Activated CD8-positive, alpha-beta memory T cell treated with anti-CD3 and anti-CD28 coated beads, Interleukin-2, amount 50 U/mL, for 1 hour (primary cell): ENCODE data around the gene NUP37.
"Not testable (repeated sequence)": the region's sequence is repeated elsewhere in the genome, so short reads cannot be mapped to it uniquely, and the experiment has no call there.

Source experiments
- DNase-seq: peaks from one replicate; pipeline ENCODE4 v3.0.0-alpha.2; 2020; ENCODE audit errors: extremely low read depth

NUP37 gene, protein sequence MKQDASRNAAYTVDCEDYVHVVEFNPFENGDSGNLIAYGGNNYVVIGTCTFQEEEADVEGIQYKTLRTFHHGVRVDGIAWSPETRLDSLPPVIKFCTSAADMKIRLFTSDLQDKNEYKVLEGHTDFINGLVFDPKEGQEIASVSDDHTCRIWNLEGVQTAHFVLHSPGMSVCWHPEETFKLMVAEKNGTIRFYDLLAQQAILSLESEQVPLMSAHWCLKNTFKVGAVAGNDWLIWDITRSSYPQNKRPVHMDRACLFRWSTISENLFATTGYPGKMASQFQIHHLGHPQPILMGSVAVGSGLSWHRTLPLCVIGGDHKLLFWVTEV

DNA sequence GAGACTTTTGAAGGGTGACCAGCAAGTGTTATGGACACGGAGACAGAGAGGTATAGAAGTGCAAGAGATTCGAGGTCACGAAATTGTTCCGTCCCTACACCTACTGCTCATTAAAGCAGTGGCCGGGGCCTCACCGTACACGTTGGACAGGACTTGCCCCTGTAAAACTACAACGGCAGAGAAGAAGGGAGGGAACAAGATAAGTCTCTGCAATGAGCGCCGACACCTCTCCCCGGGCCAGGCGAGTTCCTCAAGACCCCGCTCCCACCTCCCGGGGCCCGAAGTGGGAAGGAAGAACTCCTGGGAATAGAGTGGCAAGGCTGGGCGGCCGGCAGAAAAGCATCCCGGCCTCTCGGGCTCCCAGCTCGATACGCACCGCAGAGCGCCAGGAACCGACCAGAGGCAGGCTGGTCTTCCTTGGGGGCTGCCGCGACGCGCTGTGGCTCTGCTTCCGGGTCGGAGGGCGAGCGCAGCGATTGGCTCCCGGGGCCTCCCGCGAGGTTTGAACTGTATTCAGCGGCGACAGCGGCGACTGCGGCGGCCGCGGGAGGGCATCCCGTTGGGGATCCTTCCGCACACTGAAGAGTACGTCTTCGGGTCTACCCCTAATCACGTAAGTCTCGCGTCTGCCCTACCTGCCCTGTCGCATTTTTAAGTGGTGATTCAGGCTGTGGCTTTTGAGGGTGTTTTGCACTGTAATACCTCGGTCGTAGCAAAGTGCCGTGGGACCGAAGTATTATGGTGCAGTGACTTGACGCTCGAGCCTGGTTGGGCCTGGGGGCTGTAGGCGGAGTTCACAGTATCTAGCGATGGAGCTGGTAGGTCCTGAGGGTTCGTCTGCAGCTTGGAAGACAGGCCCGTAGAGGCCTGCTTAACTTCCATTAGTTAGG is at the start of gene NUP37, which contains the start of gene PARPBP:
Gene NUP37 (minus strand): TSS at position 441 of the 890 bp plus-strand sequence. CDS start 1,596 bp downstream, outside the sequence.
Gene PARPBP (plus strand): TSS at position 510 of the 890 bp plus-strand sequence. CDS start 3,706 bp downstream, outside the sequence.
- peak; percentile 66 for DNase-seq

DNA sequence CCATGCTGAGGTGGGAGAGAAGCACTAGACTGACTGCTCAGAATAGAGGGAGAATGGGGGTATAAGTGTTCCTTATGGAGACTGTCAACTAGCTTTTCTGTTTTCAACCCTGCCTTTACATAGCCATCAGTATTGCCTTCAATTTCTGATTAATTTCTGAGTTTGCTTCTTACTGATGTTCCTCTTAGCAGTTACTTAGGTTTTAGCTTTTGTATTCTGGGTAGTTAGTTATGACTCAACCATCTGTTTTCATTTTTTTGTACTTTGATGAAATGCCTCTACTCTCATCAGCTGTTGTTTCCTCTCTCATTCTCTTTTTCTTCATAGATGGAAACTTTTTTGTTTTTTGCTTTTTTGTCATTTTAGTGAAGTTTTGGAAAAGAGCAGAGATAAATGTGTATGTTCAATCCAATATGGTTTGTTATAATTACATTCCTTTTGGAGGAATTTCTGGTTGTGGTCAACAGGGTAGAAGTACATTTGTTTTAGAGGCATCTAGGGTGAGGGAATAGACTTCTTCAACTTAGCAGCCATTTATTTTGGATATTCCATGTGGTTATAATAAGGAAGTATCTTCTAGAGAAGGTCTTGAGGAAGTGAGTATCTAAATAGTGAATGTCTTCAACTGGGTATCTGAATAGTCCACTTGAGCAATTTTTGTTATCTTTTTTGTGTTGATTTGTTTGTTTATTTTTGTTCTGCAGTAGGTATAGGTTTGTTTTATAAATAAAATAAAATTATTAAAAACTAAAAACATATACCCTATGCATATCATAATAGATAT is 48.1 kb upstream of the NUP37 start:
- DNase-seq: no peak

DNA sequence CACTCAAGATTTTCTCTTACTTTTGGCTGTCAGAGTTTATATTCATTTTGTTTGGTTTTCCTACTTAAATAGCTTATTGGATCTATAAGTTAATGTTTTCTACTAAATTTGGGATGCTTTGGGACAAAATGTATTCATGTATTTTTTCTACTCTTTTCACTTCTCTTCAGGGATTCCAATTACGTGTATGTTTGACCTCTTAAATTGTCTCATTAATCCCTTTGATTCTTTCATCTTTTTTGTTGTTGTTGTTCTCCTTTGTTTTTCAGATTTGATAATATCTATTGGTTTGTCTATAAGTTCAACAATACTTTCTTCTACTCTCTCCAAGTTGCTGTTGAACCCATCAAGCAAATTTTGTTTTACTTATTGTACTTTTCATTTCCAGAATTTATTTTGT is 43.5 kb upstream of the NUP37 start:
- no peak for DNase-seq

DNA sequence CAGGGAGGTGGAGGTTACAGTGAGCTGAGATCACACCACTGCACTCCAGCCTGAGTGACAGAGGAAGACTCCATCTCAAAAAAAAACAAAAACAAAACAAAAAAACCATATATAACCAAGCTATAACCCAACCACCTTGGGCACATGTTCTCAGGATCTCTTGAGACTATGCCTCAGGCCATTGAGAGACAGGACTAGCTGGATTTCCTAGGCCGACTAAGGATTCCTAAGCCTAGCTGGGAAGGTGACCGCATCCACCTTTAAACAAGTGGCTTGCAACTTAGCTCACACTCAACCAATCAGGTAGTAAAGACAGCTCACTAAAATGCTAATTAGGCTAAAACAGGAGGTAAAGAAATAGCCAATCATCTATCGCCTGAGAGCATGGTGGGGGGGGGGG is 35.3 kb upstream of the NUP37 start:
- not testable (repeated sequence) for DNase-seq

DNA sequence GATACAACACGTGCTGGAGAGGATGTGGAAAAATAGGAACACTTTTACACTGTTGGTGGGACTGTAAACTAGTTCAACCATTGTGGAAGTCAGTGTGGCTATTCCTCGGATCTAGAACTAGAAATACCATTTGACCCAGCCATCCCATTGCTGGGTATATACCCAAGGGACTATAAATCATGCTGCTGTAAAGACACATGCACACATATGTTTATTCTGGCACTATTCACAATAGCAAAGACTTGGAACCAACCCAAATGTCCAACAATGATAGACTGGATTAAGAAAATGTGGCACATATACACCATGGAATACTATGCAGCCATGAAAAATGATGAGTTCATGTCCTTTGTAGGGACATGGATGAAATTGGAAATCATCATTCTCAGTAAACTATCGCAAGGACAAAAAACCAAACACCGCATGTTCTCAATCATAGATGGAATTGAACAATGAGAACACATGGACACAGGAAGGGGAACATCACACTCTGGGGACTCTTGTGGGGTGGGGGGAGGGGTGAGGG is 27.2 kb upstream of the NUP37 start:
- DNase-seq: not testable (repeated sequence)

DNA sequence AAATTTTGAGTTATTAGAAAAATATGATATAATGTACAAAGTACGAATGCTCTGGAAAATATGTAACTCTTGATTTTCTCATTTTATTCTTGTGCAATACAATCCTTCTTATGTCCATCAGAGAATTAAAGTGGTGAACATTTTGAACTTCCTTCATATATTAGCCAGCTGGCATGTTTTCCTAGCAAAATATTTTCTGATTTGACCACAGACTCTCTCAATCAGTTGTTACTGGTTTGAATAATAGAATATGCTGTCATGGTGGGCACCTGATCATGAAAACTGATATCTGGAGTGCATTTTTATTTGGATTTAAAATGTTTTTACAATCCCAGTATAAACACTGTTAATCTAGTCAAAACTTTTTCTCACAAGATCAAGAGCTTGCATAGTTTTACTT is 24.3 kb upstream of the NUP37 start:
- DNase-seq: no peak

DNA sequence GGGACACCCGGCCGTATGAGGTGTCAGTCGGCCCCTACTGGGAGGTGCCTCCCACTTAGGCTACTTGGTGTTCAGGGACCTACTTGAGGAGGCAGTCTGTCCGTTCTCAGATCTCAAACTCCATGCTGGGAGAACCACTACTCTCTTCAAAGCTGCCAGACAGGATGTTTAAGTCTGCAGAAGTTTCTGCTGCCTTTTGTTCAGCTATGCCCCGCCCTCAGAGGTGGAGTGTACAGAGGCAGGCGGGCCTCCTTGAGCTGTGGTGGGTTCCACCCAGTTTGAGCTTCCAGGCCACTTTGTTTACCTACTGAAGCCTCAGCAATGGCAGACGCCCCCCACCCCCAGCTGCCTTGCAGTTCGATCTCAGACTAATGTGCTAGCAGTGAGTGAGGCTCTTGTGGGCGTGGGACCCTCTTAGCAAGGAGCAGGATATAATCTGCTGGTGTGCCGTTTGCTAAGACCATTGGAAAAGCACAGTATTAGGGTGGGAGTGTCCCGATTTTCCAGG is 23.0 kb upstream of the NUP37 start:
- not testable (repeated sequence) for DNase-seq

DNA sequence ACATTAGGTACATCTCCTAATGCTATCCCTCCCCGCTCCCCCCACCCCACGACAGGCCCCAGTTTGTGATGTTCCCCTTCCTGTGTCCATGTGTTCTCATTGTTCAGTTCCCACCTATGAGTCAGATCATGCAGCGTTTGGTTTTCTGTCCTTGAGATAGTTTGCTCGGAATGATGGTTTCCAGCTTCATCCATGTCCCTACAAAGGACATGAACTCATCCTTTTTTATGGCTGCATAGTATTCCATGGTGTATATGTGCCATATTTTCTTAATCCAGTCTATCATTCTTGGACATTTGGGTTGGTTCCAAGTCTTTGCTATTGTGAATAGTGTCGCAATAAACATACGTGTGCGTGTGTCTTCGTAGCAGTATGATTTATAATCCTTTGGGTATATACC is 17.7 kb upstream of the NUP37 start:
- not testable (repeated sequence) for DNase-seq

DNA sequence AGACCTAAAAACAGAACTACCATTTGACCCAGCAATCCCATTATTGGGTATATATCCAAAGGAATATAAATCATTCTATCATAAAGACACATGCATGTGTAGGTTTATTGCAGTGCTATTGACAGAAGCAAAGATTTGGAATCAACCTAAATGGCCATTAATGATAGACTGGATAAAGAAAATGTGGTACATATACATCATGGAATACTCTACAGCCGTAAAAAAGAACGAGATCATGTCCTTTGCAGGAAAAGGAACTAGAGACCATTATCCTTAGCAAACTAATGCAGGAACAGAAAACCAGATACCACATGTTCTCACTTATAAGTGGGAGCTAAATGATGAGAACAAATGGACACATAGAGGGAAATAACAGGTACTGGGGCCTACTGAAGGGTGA is 11.5 kb upstream of the NUP37 start:
- DNase-seq: not testable (repeated sequence)

DNA sequence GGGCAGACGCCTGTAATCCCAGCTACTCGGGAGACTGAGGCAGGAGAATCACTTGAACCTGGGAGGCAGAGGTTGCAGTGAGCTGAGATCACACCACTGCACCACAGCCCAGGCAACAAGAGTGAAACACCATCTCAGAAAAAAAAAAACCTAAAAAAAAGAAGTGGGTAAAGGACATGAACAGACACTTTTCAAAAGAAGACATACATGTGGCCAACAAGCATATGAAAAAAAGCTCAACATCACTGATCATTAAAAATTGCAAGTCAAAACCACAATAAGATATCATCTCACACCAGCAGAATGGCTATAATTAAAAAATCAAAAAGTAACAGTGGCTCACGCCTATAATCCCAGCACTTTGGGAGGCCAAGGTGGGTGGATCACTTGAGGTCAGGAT is 10.8 kb upstream of the NUP37 start:
- not testable (repeated sequence) for DNase-seq

DNA sequence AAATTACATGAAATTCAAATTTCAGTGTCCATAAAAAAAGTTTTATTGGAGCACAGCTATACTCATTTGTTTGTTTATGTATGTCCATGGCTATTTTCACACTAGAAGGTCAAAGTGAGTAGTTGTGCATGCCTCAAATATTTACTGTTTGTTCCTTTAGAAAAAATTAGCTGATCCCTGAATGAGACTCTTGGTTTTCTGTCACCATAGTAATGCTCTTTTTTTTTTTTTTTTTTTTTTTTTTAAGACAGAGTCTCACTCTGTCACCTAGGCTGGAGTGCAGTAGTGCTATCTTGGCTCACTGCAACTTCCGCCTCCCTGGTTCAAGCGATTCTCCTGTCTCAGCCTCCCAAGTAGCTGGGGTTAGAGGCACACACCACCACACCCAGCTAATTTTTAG is 1.4 kb upstream of the NUP37 start:
- DNase-seq: not testable (repeated sequence)

DNA sequence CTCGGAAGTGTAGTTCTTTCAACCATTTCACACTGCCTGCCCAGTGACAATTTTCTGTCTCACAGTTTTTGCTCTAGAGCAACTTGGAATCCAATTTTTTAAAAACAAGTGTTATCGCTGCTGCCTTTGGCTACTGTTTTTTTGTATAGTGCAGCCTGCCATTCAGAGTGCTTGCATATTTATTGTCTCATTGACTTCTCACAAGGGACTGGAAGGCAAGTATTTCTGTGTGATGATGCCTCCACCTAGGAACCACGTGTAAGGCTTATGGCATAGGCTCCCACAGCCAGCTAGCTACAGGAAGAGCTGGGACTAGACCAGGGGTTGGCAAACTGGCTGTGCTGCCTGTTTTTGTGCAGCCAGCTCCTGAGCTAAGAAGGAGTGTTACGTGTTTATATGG is 972 bp upstream of the NUP37 start:
- DNase-seq: no peak

DNA sequence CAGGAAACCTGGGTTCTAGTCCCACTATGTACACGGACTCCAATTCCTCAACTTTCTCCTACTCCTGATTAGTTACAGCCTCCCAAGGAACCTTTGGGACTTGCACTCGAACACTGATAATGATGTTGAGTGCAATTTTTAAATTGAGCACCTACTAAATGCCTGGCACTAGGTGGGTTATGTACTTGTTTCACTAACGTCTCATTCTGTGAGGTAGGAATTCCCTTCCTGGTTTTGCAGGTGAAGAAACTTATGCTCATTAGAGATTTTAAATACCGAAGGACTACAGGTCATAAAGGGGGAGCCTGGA is 605 bp upstream of the NUP37 start:
- no peak for DNase-seq

DNA sequence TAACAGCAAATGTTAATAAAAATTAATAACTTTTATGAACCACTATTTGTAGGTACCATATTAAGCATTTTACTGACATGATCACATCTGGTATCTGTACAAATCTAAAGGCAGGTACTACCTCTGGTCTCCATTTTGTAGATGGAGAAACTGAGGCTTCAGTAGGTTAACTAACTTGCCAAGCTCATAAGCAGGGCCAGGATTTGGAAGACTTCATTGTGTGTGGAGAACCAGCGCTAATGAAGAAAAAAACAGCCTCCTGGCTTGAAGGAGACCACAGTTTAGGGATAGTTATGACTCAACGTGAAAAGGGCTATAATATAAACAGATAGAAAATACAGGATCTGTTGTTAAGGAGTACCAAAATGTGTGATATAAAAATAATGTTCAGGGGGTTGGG is 1.0 kb downstream of the NUP37 start:
- DNase-seq: no peak

DNA sequence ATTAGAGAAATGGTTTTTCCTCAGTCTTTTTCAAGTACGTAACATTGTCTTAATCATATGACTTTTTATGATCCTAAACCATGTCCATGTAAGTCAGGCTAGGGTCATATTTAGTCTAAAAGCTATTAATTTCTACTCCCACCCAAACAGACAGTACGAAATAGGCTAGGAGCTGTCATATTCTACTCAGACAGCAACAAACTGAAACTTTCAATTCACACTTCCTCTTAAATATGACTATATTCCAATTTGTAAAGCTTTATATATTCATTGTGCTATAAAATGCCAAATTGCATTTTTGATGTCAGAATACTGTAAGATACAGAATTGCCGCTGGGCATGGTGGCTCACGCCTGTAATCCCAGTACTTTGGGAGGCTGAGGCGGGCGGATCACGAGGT is 3.5 kb downstream of the NUP37 start:
- DNase-seq: no peak

DNA sequence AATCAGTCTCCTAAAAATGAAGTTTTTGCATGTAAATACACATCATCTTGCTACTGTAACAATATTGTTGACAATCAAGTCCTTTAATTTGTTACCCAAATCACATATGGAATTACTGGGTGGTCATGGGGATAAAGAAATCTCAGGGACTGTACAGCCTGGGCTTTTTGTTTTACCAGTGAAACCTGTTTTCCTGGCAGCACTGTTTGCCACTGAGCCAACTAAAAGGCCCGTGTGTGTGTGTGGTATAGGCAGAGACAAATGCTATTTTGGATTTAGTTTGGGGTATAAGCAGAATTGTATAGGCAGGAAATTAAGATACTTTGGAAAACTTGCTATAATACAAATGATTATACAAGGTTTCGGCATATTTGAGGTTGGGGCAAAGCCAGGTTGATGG is 5.7 kb downstream of the NUP37 start:
- DNase-seq: no peak

DNA sequence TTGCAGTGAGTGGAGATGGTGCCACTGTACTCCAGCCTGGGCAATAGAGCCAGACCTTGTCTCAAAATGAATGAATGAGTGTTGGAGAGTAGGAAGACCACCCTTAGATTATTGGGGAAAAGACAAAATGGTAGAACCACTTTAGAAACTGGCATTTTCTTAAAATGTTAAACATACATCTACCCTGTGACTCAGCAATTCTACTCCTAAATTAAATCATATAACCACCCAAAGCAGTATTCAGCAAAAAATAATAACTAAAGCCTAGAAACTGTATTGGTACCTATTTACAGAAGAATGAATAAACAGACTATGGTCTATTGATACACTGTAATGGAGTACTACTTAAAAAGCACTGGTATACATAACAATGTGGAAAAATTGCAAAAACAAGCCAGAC is 9.1 kb downstream of the NUP37 start:
- no peak for DNase-seq

DNA sequence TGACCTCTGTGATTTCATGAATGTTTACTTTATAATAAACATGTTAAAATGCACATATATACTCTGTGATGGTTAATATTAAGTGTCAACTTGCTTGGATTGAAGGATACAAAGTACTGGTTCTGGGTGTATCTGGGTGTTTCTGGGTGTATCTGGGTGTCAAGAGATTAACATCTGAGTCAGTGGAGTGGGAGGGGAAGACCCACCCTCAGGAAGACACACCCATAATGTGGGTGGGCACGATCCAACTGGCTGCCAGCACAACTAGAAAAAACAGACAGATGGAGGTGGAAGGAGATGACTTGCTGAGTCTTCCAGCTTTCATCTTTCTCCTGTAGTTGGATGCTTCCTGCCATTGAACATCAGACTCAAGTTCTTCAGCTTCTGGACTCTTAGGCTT is 11.9 kb downstream of the NUP37 start:
- no peak for DNase-seq

DNA sequence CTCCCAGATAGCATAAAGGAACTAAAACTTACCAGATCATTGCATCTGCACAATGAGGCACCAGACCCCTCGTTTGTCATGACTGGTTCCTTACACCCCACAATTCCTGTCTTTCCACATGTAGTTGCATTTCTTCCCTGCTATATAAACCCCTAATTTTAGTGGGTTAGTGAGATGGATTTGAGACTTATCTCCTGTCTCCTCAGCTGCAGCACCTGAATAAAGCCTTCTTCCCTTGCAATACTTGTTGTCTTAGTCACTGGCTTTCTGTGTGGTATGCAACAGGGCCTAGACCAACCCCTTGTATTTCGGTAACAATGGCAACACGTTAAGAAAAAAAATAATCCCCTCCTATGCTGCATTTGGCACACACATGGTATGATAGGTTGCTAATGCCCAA is 13.0 kb downstream of the NUP37 start:
- DNase-seq: no peak

DNA sequence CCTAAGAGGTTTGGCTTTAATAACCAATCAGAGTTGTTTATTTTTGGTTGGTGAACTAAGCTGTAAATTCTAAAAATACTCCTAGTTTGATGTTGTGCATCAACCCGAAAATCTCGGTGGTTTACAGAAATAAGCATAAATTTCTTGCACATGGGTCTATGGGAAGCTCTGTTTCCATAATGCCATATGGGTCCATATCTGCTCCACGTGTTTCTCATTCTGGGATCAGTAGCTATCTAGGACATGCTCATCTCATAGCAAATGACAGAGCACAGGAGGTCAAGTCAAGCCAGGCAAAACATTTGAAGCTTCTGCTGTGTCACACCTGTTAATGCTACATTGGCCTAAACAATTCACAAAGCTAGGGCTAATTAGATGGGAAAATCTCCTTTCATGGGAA is 23.1 kb downstream of the NUP37 start:
- no peak for DNase-seq

DNA sequence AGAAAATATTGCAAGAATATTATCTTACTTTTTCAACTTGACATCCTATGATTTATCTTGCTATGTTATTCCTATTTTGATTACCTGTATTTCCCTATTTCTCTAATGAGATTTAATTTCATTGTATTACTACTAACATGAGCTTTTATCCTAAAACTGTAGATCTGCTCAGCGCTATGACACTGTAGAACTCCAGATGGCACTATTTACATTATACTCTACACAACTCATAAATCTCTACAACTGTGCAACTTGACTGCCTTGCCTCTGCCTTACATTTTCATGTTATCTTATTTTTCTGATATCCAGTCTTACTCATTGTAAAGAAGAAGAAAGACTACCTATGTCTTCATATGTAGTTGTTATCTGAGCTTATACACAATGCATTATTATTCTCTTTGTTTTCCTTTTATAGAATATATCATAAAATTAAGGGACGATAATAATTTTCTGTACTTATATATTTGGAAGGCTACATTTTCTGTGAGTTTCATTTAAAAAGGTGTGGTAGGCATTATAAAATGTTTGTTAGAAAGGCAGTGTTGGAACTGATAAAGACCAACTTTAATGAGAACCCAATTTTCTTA is 24.1 kb downstream of the NUP37 start:
- DNase-seq: no peak
